ENCODE data around the gene SORCS2. TPM values are rescaled to one million over a fixed set of nuclear protein-coding genes. Genes with fewer than 3 reads are reported as not detected.

The SORCS2 gene
- total RNA-seq, 2 experiments from 2014 or later, result 0.03 TPM; not detected in 1

DNA sequence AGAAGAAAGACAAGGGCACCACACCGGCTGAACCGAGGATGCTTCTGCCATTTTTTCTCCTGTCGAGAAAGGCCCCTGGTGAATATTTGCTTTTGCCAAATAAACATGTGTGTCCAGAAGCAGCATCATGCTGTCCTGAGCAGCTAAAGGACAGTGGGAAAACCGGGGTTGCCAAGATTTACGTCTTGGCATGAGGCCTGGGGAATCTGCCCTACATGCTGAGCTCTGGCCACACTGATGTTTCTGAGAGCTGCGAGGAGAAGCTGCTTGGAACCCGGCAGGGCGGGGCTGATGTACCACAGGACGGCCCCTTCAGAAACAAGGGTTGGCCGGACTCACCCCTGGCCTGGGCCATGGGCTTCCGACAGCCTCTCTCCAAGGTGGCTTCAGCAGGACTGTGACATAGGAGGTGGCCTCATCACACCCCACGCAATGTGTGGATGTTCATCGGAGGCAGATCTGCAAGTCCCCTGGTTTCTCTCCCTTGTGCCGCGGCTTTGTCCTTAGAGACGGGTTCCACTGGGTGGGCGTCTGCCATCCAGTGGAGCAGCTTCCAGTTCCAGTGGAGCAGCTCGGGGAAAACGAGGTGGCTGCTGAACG is 42.2 kb upstream of the SORCS2 start:
- Histone ChIP-seq H2AFZ (ENCODE audit: low read length) (no peak overlapping the region), H3K79me2 (ENCODE audit: insufficient read depth, low read depth, low read length) (no peaks in the 10 kb centered on the region), H3K4me2 (ENCODE audit: low read length) (no peak overlapping the region), H3K4me3 (ENCODE audit: low read depth, low read length, poor library complexity, severe bottlenecking) (no peak overlapping the region), H3K4me1 (ENCODE audit: insufficient read depth, low read length, poor library complexity, severe bottlenecking) (no peaks in the 10 kb centered on the region), H4K20me1 (ENCODE audit: insufficient read depth, low read length) (no peaks in the 10 kb centered on the region), H3K9me2 (ENCODE audit: insufficient read depth, low read length) (no peaks in the 10 kb centered on the region), H3K27ac (ENCODE audit: low read depth, low read length, poor library complexity, severe bottlenecking) (no peak overlapping the region), H3K36me3 (ENCODE audit: insufficient read depth, low read length) (no peaks in the 10 kb centered on the region), H3K9me3 (ENCODE audit: low read length) (no peaks in the 10 kb centered on the region)
- CTCF ChIA-PET (ENCODE audit: unreplicated experiment), result no interaction called here
- intact Hi-C loops (cut with micrococcal nuclease; ENCODE audit: unreplicated experiment), result no loop called here
- DNase-seq (ENCODE audit: low spot score), result no peak
- POLR2A ChIA-PET, result no interaction called here
- no peak for TF ChIP-seq EZH2phosphoT487 (IDR thresholded peaks at IDR 0.05; ENCODE audit: borderline replicate concordance, low read depth, low read length)
- BruUV-seq (replicated peaks), result no TSS peak

DNA sequence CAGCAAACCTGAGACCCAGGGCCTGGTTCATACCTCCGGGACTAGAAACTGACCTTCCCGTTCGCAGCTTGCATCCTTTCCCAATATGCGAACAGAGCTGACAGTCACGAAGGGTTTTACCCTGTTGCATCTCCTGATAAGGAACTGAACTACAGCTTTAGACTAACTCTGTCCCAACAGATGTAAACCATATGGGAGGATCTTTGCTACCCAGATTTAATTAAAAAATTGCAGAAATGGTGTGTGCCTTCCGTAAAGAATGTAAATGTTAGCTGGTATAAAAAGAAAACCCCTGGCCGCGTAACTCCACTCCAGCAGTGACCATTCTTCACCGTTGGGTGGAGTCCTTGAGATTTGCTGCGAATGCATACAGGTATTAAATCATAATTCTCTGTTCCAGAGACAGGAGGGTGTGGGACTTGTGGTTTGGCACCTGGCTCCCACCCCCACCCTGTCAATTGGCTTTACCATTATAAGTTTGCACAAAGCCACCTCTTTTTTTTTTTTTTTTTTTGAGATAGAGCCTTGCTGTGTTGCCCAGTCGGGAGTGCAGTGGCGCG is 40.6 kb upstream of the SORCS2 start:
- POLR2A ChIA-PET, result no interaction called here
- Histone ChIP-seq H3K36me3 (ENCODE audit: insufficient read depth, low read length) (no peaks in the 10 kb centered on the region), H3K9me3 (ENCODE audit: low read length) (no peaks in the 10 kb centered on the region), H3K4me1 (ENCODE audit: insufficient read depth, low read length, poor library complexity, severe bottlenecking) (no peaks in the 10 kb centered on the region), H3K4me2 (ENCODE audit: low read length) (no peak overlapping the region), H4K20me1 (ENCODE audit: insufficient read depth, low read length) (no peaks in the 10 kb centered on the region), H3K9me2 (ENCODE audit: insufficient read depth, low read length) (no peaks in the 10 kb centered on the region), H3K27ac (ENCODE audit: low read depth, low read length, poor library complexity, severe bottlenecking) (no peak overlapping the region), H3K4me3 (ENCODE audit: low read depth, low read length, poor library complexity, severe bottlenecking) (no peak overlapping the region), H2AFZ (ENCODE audit: low read length) (no peak overlapping the region), H3K79me2 (ENCODE audit: insufficient read depth, low read depth, low read length) (no peaks in the 10 kb centered on the region)
- CTCF ChIA-PET (ENCODE audit: unreplicated experiment), result no interaction called here
- TF ChIP-seq EZH2phosphoT487 (IDR thresholded peaks at IDR 0.05; ENCODE audit: borderline replicate concordance, low read depth, low read length), result no peak
- TF ChIP-seq, protein P1, sequence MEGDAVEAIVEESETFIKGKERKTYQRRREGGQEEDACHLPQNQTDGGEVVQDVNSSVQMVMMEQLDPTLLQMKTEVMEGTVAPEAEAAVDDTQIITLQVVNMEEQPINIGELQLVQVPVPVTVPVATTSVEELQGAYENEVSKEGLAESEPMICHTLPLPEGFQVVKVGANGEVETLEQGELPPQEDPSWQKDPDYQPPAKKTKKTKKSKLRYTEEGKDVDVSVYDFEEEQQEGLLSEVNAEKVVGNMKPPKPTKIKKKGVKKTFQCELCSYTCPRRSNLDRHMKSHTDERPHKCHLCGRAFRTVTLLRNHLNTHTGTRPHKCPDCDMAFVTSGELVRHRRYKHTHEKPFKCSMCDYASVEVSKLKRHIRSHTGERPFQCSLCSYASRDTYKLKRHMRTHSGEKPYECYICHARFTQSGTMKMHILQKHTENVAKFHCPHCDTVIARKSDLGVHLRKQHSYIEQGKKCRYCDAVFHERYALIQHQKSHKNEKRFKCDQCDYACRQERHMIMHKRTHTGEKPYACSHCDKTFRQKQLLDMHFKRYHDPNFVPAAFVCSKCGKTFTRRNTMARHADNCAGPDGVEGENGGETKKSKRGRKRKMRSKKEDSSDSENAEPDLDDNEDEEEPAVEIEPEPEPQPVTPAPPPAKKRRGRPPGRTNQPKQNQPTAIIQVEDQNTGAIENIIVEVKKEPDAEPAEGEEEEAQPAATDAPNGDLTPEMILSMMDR (conservative IDR thresholded peaks at IDR 0.05; ENCODE audit: low read length), result no peak
- DNase-seq (ENCODE audit: low spot score), result no peak
- no TSS peak for BruUV-seq (replicated peaks)
- intact Hi-C loops (cut with micrococcal nuclease; ENCODE audit: unreplicated experiment), result no loop called here

DNA sequence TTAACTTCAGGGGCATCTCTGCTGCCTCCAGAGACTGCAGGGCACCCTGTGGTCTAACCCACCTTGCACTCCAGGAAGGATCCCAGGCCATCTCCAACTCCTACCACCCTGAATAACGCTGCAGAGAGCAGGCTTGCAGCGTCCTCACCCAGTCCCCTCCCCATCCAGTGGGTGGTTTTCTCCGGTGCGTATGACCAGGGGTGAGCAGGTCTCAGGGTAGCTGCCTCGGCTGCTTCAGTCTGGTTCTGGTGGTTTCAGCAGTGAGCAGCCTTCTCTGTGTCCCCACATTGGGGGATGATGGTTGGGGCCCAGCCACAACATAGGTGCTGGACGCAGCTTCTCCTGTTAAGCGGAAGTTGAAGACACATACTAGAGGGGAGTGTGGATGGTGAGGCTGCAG is 38.6 kb upstream of the SORCS2 start:
- Histone ChIP-seq H3K27ac (ENCODE audit: low read depth, low read length, poor library complexity, severe bottlenecking) (no peak overlapping the region), H4K20me1 (ENCODE audit: insufficient read depth, low read length) (no peaks in the 10 kb centered on the region), H3K4me3 (ENCODE audit: low read depth, low read length, poor library complexity, severe bottlenecking) (no peak overlapping the region), H3K4me2 (ENCODE audit: low read length) (no peak overlapping the region), H3K36me3 (ENCODE audit: insufficient read depth, low read length) (no peaks in the 10 kb centered on the region), H3K79me2 (ENCODE audit: insufficient read depth, low read depth, low read length) (no peaks in the 10 kb centered on the region), H3K9me3 (ENCODE audit: low read length) (no peaks in the 10 kb centered on the region), H3K4me1 (ENCODE audit: insufficient read depth, low read length, poor library complexity, severe bottlenecking) (no peaks in the 10 kb centered on the region), H3K9me2 (ENCODE audit: insufficient read depth, low read length) (no peaks in the 10 kb centered on the region), H2AFZ (ENCODE audit: low read length) (no peak overlapping the region)
- TF ChIP-seq EZH2phosphoT487 (IDR thresholded peaks at IDR 0.05; ENCODE audit: borderline replicate concordance, low read depth, low read length), result no peak
- CTCF ChIA-PET (ENCODE audit: unreplicated experiment), result no interaction called here
- POLR2A ChIA-PET, result no interaction called here
- no TSS peak for BruUV-seq (replicated peaks)
- no peak for DNase-seq (ENCODE audit: low spot score)
- intact Hi-C loops (cut with micrococcal nuclease; ENCODE audit: unreplicated experiment), result no loop called here

Data from OCI-LY7 (cell line).